Suprapubic skin (tissue), 3 donors: ENCODE results near the gene CGB8.

Experiments
- CTCF ChIP-seq, 2 donors: fragments of 200-600 bp in 1 of 2; fragments of 450-650 bp in 1 of 2; sonication (generic) in 1 of 2; IDR thresholded peaks; one replicate each; pipeline ENCODE4 v1.5.1; 2016 to 2019; ENCODE audit warnings: antibody characterized with exemption in 2 of 2, mild to moderate bottlenecking in 1 of 2, moderate library complexity in 1 of 2
- POLR2A ChIP-seq, 2 donors: fragments of 450-650 bp; IDR thresholded peaks; one replicate each; pipeline ENCODE4 v1.6.1; 2017; ENCODE audit warnings: antibody characterized with exemption in 2 of 2, mild to moderate bottlenecking in 2 of 2, moderate library complexity in 2 of 2

DNA sequence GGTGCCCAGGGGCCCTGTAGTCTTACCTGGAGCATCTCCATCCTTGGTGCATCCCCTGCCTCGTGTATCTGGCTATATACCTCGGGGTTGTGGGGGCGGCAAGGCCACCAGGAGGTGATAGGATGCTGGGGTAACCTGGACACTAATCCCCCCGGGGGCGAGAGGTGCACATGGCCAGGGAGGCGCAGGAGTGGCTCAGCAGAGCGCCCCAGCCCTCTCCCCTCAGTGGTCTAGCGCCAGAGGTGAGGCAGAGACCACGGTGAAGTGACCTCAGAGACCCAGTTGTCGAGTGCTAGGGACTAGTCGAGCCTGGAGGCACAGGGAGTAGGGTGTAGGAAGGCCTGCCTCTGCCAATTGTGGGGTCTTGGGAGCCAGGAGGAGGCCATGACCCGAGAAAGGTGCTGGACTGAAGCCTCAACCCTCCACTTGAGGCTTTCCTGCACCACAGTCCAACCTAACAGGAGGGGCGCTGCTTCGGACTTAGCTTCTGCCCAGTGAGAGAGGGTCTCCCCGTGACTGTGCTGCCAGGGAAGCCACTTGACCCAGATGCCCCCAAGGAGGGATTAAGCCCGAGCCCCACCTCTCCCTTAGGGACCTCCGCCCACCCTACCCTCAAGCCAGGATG, 31.8 kb downstream of the CGB8 start, which contains the start of gene LHB:
- no peak for TF ChIP-seq CTCF (IDR thresholded peaks at IDR 0.05)
- TF ChIP-seq POLR2A (IDR thresholded peaks at IDR 0.05): no peak
